ENCODE results near the gene GNAS.

DNA sequence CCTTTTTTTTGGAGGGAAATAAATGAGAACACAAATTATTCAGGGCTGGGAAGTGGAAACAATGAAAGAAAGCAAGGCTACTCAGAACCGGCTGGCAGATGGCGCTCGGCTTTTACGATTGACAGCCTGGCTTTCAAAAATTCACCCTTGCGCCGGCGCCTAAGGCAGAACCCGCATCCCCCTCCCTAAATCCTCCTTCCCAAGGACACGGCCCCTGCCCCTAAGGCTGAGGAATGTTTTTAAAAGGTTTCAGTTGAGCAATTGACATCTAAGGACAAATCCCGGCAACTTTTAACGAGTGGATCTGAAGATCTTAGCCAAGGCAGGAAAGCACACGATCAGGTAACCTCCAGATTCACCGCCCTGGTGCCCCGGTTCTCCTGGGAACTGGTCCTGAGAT is 16.3 kb downstream of the GNAS start:
- TF ChIP-seq POLR2A (IDR thresholded peaks at IDR 0.05) = no peak
- peak in 1 of 6 experiments; percentile 25 for TF ChIP-seq CTCF (IDR thresholded peaks at IDR 0.05)

All from esophagus squamous epithelium (tissue), 4 donors.